IMR-90 (cell line): ENCODE measurements around the gene UNKL.

ENCODE experiments used
- FOS ChIP-seq: fragments of 150-350 bp; IDR thresholded peaks from 2 replicates; pipeline ENCODE4 v1.6.1; 2016; ENCODE audit warnings: low read depth, low read length
- POLR2A ChIP-seq: IDR thresholded peaks from 2 replicates; pipeline ENCODE4 v1.6.1; 2012; ENCODE audit warnings: mild to moderate bottlenecking, low read depth, low read length
- RAD21 ChIP-seq: IDR thresholded peaks from 2 replicates; pipeline ENCODE4 v1.6.1; 2012; ENCODE audit warnings: low read length, improper control_type of control experiment
- TF ChIP-seq, protein P1 (sequence below): conservative IDR thresholded peaks from 2 replicates; pipeline ENCODE4 v1.5.1; 2012; ENCODE audit warnings: mild to moderate bottlenecking, low read depth, low read length, improper control_type of control experiment

DNA sequence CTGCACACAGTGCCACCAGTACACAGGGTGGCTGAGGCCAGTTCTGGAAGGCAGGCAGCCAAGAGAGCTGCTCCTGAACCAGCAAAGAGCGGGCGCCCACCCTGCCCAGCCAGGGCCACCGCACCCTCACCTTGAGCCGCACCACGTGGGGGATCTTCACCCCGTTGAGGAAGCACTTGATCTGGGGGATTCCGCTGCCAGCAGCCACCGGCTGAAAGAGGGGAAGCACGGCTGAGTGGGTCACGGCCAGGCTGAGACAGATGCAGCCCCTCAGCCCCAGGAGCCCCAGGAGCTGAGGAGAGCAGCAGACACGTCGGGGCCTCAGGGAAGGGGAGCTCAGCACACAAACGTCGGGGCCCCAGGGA, 44.5 kb upstream of the UNKL start:
- TF ChIP-seq, protein P1, sequence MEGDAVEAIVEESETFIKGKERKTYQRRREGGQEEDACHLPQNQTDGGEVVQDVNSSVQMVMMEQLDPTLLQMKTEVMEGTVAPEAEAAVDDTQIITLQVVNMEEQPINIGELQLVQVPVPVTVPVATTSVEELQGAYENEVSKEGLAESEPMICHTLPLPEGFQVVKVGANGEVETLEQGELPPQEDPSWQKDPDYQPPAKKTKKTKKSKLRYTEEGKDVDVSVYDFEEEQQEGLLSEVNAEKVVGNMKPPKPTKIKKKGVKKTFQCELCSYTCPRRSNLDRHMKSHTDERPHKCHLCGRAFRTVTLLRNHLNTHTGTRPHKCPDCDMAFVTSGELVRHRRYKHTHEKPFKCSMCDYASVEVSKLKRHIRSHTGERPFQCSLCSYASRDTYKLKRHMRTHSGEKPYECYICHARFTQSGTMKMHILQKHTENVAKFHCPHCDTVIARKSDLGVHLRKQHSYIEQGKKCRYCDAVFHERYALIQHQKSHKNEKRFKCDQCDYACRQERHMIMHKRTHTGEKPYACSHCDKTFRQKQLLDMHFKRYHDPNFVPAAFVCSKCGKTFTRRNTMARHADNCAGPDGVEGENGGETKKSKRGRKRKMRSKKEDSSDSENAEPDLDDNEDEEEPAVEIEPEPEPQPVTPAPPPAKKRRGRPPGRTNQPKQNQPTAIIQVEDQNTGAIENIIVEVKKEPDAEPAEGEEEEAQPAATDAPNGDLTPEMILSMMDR: no peak
- TF ChIP-seq FOS: no peak
- TF ChIP-seq RAD21: no peak
- TF ChIP-seq POLR2A: no peak
